ENCODE measurements around the gene HRH1. TPM values are rescaled to one million over a fixed set of nuclear protein-coding genes. Genes with fewer than 3 reads are reported as not detected.

HRH1 gene
- total RNA-seq, 1 donor from 2014 or later = 1.4 TPM

GRCh38 chr3:11118181-11118682 lies 36.1 kb upstream of the HRH1 start:
- H3K27ac ChIP-seq (replicated peaks) = no peak overlapping the region
- H3K9me3 ChIP-seq (replicated peaks) = peaks cover 28% of the 10 kb centered on the region
- H3K4me3 ChIP-seq = no peak overlapping the region
- peaks cover 19% of the 10 kb centered on the region for H3K27me3 ChIP-seq (ENCODE audit: low read depth)
- H3K4me1 ChIP-seq = no peaks in the 10 kb centered on the region
- no peaks in the 10 kb centered on the region for H3K36me3 ChIP-seq
- intact Hi-C loops (cut with micrococcal nuclease) = no loop called here
- no peak for TF ChIP-seq CTCF (IDR thresholded peaks at IDR 0.05; ENCODE audit: borderline replicate concordance)
- no peak for DNase-seq

- Histone ChIP-seq H3K36me3 (no peaks in the 10 kb centered on the region), H3K27me3 (ENCODE audit: low read depth) (peaks cover 23% of the 10 kb centered on the region), H3K9me3 (replicated peaks) (peaks cover 21% of the 10 kb centered on the region), H3K4me3 (no peak overlapping the region), H3K27ac (replicated peaks) (no peak overlapping the region), H3K4me1 (no peaks in the 10 kb centered on the region)
- intact Hi-C loops (cut with micrococcal nuclease) = no loop called here
- TF ChIP-seq CTCF (IDR thresholded peaks at IDR 0.05; ENCODE audit: borderline replicate concordance) = no peak
- no peak for DNase-seq
Observed at GRCh38 chr3:11120091-11120805, 34.0 kb upstream of the HRH1 start.

GRCh38 chr3:11126653-11127052 lies 27.6 kb upstream of the HRH1 start:
- Histone ChIP-seq H3K4me1 (no peaks in the 10 kb centered on the region), H3K27me3 (ENCODE audit: low read depth) (peaks cover 23% of the 10 kb centered on the region), H3K4me3 (no peak overlapping the region), H3K27ac (replicated peaks) (no peak overlapping the region), H3K36me3 (no peaks in the 10 kb centered on the region), H3K9me3 (replicated peaks) (peaks cover 21% of the 10 kb centered on the region)
- no peak for DNase-seq
- intact Hi-C loops (cut with micrococcal nuclease) = no loop called here
- no peak for TF ChIP-seq CTCF (IDR thresholded peaks at IDR 0.05; ENCODE audit: borderline replicate concordance)

GRCh38 chr3:11128682-11129632 lies 25.3 kb upstream of the HRH1 start:
- Histone ChIP-seq H3K27me3 (ENCODE audit: low read depth) (peaks cover 23% of the 10 kb centered on the region), H3K27ac (replicated peaks) (no peak overlapping the region), H3K4me3 (no peak overlapping the region), H3K4me1 (no peaks in the 10 kb centered on the region), H3K9me3 (replicated peaks) (peaks cover 1% of the 10 kb centered on the region), H3K36me3 (no peaks in the 10 kb centered on the region)
- intact Hi-C loops (cut with micrococcal nuclease) = no loop called here
- TF ChIP-seq CTCF (IDR thresholded peaks at IDR 0.05; ENCODE audit: borderline replicate concordance) = no peak
- DNase-seq = no peak

- Histone ChIP-seq H3K36me3 (no peaks in the 10 kb centered on the region), H3K4me1 (no peaks in the 10 kb centered on the region), H3K4me3 (no peak overlapping the region), H3K27ac (replicated peaks) (no peak overlapping the region), H3K9me3 (replicated peaks) (no peaks in the 10 kb centered on the region), H3K27me3 (ENCODE audit: low read depth) (peaks cover 18% of the 10 kb centered on the region)
- no peak for DNase-seq
- intact Hi-C loops (cut with micrococcal nuclease) = no loop called here
- TF ChIP-seq CTCF (IDR thresholded peaks at IDR 0.05; ENCODE audit: borderline replicate concordance) = no peak
Observed at GRCh38 chr3:11130385-11130784, 23.9 kb upstream of the HRH1 start.
